Uterus (tissue), 4 donors: ENCODE measurements around the gene LACC1. TPM values are rescaled to one million over a fixed set of nuclear protein-coding genes. Genes with fewer than 3 reads are reported as not detected.

Experiments
- DNase-seq, 2 donors: peaks; one replicate each; pipeline ENCODE4 v3.0.0-alpha.2; 2019 to 2020
- H3K27ac ChIP-seq, 2 donors: fragments of 200-600 bp; sonication (generic); 1 replicate in 1 of 2; 2 replicates in 1 of 2; pipeline ENCODE4 v1.5.1; 2016 to 2018
- H3K27me3 ChIP-seq, 2 donors: fragments of 200-600 bp; sonication (generic); one replicate each; pipeline ENCODE4 v1.5.1; 2018 to 2019; ENCODE audit warnings: control low read depth in 1 of 2
- H3K36me3 ChIP-seq, 2 donors: fragments of 200-600 bp; sonication (generic); one replicate each; pipeline ENCODE4 v1.5.1; 2019; ENCODE audit warnings: control low read depth in 1 of 2
- H3K4me1 ChIP-seq, 2 donors: fragments of 200-600 bp; sonication (generic); one replicate each; pipeline ENCODE4 v1.5.1; 2018 to 2019; ENCODE audit warnings: control low read depth in 1 of 2
- H3K4me3 ChIP-seq, 2 donors: fragments of 200-600 bp; sonication (generic); 1 replicate in 1 of 2; 2 replicates in 1 of 2; pipeline ENCODE4 v1.5.1; 2018 to 2019; ENCODE audit warnings: mild to moderate bottlenecking in 1 of 2
- H3K9me3 ChIP-seq, 2 donors: fragments of 200-600 bp; sonication (generic); one replicate each; pipeline ENCODE4 v1.5.1; 2019; ENCODE audit warnings: control low read depth in 1 of 2
- POLR2A ChIP-seq, 2 donors: fragments of 450-650 bp; IDR thresholded peaks; one replicate each; pipeline ENCODE4 v1.6.1; 2016; ENCODE audit warnings: antibody characterized with exemption in 2 of 2, mild to moderate bottlenecking in 1 of 2, moderate library complexity in 1 of 2
- intact Hi-C: fragments of 100-400 bp; cut with DNase I; formaldehyde crosslinking; loops from one replicate; pipeline ENCODE4 v1.15.1; 2023; ENCODE audit warnings: low total_unique reads
- total RNA-seq, 4 donors: library from RNA; depleted of rRNA in 3 of 4; stranded (reverse); fragments of >200 nt in 3 of 4; gene quantifications; one replicate each; pipeline versions ENCODE4 v1.1.0 to v1.2.4, GENCODE V29; 2014 to 2023
- TF ChIP-seq, protein P1 (sequence below), 4 experiments: fragments of 200-600 bp in 2 of 4; fragments of 450-650 bp in 2 of 4; sonication (generic) in 2 of 4; IDR thresholded peaks; one replicate each; pipeline ENCODE4 v1.5.1; 2016 to 2019; ENCODE audit warnings: antibody characterized with exemption in 4 of 4, mild to moderate bottlenecking in 2 of 4, moderate library complexity in 1 of 4
- donor health status: DM: yes; HTN: yes; CAD: no.

LACC1 gene
- total RNA-seq, 4 donors from 2014 or later, result 1.0 to 7.7 (median 5.4) TPM

DNA sequence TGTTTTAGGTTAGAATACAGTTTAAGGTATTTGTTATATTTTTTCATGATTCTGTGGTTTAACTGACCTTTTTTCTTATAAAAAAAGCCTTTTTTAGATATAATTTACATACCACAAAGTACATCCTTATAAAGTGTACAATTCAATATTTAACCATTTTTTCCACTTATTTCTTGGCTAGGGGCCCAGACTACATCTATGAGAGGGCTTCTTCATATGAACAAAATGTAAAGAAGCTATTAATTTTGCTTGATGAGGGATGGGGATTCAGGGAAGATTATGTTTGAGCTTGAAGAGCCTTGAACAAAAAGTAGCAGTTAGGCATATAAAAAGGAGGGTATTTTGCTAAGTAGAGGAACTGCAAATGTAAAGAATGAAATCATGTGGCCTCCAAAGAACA, 2.4 kb upstream of the LACC1 start:
- Histone ChIP-seq H3K9me3 (no peaks in the 10 kb centered on the region), H3K36me3 (no peaks in the 10 kb centered on the region), H3K4me1 (no peaks in the 10 kb centered on the region), H3K27ac (no peak overlapping the region), H3K4me3 (no peak overlapping the region), H3K27me3 (no peaks in the 10 kb centered on the region)
- intact Hi-C loops, result no loop called here
- no peak for TF ChIP-seq POLR2A (IDR thresholded peaks at IDR 0.05)
- TF ChIP-seq, protein P1, sequence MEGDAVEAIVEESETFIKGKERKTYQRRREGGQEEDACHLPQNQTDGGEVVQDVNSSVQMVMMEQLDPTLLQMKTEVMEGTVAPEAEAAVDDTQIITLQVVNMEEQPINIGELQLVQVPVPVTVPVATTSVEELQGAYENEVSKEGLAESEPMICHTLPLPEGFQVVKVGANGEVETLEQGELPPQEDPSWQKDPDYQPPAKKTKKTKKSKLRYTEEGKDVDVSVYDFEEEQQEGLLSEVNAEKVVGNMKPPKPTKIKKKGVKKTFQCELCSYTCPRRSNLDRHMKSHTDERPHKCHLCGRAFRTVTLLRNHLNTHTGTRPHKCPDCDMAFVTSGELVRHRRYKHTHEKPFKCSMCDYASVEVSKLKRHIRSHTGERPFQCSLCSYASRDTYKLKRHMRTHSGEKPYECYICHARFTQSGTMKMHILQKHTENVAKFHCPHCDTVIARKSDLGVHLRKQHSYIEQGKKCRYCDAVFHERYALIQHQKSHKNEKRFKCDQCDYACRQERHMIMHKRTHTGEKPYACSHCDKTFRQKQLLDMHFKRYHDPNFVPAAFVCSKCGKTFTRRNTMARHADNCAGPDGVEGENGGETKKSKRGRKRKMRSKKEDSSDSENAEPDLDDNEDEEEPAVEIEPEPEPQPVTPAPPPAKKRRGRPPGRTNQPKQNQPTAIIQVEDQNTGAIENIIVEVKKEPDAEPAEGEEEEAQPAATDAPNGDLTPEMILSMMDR (IDR thresholded peaks at IDR 0.05), result no peak
- no peak for DNase-seq

DNA sequence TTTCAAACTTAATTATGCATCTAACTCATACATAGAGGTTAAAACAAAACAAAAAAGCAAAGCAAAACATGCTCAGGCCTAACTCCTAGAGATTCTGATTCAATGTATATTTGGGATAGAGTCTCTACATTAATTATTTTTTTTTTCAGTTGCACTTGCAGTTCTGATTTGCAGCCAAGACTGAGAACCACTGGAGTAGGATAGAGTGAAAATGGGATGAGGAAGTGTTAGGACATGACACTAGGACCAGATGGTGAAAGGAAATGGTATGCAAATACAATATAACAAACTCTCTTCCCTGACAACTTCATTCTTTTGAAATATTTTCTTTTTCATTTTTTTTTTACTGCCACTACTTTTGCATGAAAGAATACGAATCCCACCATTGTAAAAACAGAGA, 1.9 kb upstream of the LACC1 start:
- intact Hi-C loops, result no loop called here
- no peak overlapping the region for H3K4me3 ChIP-seq
- no peaks in the 10 kb centered on the region for H3K4me1 ChIP-seq
- H3K36me3 ChIP-seq, result no peaks in the 10 kb centered on the region
- DNase-seq, result no peak
- H3K9me3 ChIP-seq, result no peaks in the 10 kb centered on the region
- no peak overlapping the region for H3K27ac ChIP-seq
- H3K27me3 ChIP-seq, result no peaks in the 10 kb centered on the region
- TF ChIP-seq, protein P1 (IDR thresholded peaks at IDR 0.05), result no peak
- TF ChIP-seq POLR2A (IDR thresholded peaks at IDR 0.05), result no peak

DNA sequence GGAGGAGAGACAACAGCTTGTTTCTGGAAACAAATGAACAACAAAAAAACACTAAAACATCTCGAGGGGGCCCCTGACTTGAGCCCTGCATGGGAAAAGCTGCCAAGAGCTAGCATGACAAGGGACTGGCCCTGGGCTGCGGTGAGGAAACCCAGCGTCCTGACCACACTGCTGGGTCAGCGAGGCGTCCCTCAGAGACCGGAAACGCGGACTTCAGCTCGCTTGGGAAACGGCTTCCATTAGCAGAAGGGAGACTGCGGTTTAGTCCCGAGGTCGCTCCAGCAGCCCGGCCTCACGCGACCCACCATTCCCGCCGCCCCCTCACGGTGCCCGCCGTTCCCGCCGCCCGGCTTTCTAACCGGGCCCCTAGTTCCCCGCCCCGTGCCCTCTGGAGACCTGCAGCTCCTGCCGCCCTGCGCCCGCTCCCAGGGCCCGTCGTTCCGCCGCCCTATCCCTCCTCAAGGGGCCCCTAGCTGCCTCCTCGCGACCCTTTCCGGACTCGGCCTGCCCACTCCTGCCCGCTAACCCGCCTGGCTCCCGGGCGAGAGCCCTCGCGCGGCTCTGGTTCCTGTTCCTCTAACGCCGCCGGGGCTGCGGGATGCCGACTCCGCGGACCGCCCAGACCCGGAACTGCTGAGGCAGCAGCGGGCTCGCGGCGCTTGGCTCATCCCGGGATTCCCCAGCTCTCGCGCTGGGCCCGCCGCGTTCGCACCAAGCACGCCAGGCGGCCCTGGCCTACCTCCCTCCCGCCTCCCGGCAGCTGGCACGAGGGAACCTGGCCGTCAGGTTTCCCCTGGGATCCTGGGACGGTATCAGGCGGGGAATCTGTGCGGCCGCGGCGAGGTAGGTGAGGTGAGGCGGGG, 581 bp upstream of the LACC1 start, which contains the start of gene CCDC122:
Gene CCDC122 (minus strand): TSS at position 849 of the 863 bp plus-strand sequence. CDS start 10,364 bp downstream, outside the sequence.
- TF ChIP-seq, protein P1 (IDR thresholded peaks at IDR 0.05), result peak in 1 of 4 experiments; percentile 4
- peak in 1 of 2 donors; percentile 72 for TF ChIP-seq POLR2A (IDR thresholded peaks at IDR 0.05)
- DNase-seq, result peak; percentile 76 to 78
- no peaks in the 10 kb centered on the region for H3K27me3 ChIP-seq
- H3K36me3 ChIP-seq, result no peaks in the 10 kb centered on the region
- intact Hi-C loops, result no loop called here
- peak within 1 kb of the TSS; percentile 91 to 95 for H3K27ac ChIP-seq
- H3K4me3 ChIP-seq, result peak within 1 kb of the TSS; percentile 76 to 91
- H3K4me1 ChIP-seq, result no peaks in the 10 kb centered on the region
- H3K9me3 ChIP-seq, result no peaks in the 10 kb centered on the region

DNA sequence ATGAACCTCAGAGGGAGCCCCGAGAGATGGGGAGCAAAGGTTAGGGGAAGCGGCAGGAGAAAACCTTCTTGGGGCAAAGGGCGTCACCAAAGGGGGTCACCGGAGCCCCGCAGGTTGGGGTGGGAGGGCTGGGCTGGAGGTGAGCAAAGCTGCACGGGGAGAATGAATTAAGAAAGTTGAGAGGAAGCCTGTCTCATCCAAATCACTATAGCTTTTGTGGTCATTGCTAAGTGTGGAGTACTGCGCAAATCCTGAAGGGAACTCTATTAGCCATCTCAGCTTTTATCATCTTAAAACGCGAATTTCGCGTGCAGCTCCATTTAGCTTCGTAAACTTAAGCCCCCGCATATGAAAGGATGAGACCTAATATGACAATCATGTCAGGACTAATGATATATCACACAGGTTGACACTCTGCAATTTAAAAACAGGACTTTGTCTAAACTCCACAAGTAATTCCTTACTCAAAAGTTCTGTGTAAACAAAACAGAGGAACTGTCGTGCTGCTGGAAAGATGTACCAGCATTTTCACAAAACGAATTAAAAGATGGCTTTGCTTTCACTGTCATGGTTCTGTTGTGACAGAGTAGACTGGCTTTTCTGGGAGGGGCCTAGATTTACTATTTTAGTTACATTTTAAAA, 631 bp downstream of the LACC1 start:
- H3K4me1 ChIP-seq, result no peaks in the 10 kb centered on the region
- H3K4me3 ChIP-seq, result peak overlapping the region; percentile 76 to 91
- no peak for TF ChIP-seq POLR2A (IDR thresholded peaks at IDR 0.05)
- TF ChIP-seq, protein P1 (IDR thresholded peaks at IDR 0.05), result no peak
- H3K27ac ChIP-seq, result peak overlapping the region; percentile 91 to 95
- H3K36me3 ChIP-seq, result no peaks in the 10 kb centered on the region
- intact Hi-C loops, result no loop called here
- H3K27me3 ChIP-seq, result no peaks in the 10 kb centered on the region
- H3K9me3 ChIP-seq, result no peaks in the 10 kb centered on the region
- DNase-seq, result no peak

DNA sequence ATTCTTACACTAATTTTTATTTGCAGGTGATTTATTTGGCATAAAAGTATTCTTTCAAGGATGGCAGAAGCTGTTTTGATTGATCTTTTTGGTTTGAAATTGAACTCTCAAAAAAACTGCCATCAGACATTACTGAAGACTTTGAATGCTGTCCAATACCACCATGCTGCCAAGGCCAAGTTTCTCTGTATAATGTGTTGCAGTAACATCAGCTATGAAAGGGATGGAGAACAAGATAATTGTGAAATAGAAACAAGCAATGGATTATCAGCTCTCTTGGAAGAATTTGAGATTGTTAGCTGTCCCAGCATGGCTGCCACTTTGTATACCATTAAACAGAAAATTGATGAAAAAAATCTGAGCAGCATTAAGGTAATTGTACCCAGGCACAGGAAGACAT, 1.2 kb downstream of the LACC1 start:
- H3K4me3 ChIP-seq, result no peak overlapping the region
- H3K27me3 ChIP-seq, result no peaks in the 10 kb centered on the region
- H3K4me1 ChIP-seq, result no peaks in the 10 kb centered on the region
- H3K9me3 ChIP-seq, result no peaks in the 10 kb centered on the region
- no peak for DNase-seq
- TF ChIP-seq, protein P1 (IDR thresholded peaks at IDR 0.05), result no peak
- no peak for TF ChIP-seq POLR2A (IDR thresholded peaks at IDR 0.05)
- no peaks in the 10 kb centered on the region for H3K36me3 ChIP-seq
- intact Hi-C loops, result no loop called here
- no peak overlapping the region for H3K27ac ChIP-seq
